ENCODE data around the gene CPLANE2. TPM values are rescaled to one million over a fixed set of nuclear protein-coding genes. Genes with fewer than 3 reads are reported as not detected.
"Not testable (repeated sequence)": the region's sequence is repeated elsewhere in the genome, so short reads cannot be mapped to it uniquely, and the experiment has no call there.

The CPLANE2 gene
- total RNA-seq, 2 donors from 2014 or later = 6.5 to 15.2 TPM

GRCh38 chr1:16258591-16259135 is 21.7 kb upstream of the CPLANE2 start:
- peaks cover 8% of the 10 kb centered on the region for H3K36me3 ChIP-seq
- DNase-seq = no peak
- H3K27ac ChIP-seq = no peak overlapping the region
- intact Hi-C loops (cut with DNase I) = loop anchor here (10.0 kb wide), 1 partner anchor 96 kb away; the partner anchor contains the start of gene FBXO42
- no peaks in the 10 kb centered on the region for H3K9me3 ChIP-seq
- H3K4me3 ChIP-seq = no peak overlapping the region
- TF ChIP-seq, protein P1, sequence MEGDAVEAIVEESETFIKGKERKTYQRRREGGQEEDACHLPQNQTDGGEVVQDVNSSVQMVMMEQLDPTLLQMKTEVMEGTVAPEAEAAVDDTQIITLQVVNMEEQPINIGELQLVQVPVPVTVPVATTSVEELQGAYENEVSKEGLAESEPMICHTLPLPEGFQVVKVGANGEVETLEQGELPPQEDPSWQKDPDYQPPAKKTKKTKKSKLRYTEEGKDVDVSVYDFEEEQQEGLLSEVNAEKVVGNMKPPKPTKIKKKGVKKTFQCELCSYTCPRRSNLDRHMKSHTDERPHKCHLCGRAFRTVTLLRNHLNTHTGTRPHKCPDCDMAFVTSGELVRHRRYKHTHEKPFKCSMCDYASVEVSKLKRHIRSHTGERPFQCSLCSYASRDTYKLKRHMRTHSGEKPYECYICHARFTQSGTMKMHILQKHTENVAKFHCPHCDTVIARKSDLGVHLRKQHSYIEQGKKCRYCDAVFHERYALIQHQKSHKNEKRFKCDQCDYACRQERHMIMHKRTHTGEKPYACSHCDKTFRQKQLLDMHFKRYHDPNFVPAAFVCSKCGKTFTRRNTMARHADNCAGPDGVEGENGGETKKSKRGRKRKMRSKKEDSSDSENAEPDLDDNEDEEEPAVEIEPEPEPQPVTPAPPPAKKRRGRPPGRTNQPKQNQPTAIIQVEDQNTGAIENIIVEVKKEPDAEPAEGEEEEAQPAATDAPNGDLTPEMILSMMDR (IDR thresholded peaks at IDR 0.05) = no peak
- no peaks in the 10 kb centered on the region for H3K27me3 ChIP-seq
- no peak overlapping the region for H3K9ac ChIP-seq (ENCODE audit: low read depth in 2 of 2, low read length in 2 of 2)
- no peaks in the 10 kb centered on the region for H3K4me1 ChIP-seq

DNA sequence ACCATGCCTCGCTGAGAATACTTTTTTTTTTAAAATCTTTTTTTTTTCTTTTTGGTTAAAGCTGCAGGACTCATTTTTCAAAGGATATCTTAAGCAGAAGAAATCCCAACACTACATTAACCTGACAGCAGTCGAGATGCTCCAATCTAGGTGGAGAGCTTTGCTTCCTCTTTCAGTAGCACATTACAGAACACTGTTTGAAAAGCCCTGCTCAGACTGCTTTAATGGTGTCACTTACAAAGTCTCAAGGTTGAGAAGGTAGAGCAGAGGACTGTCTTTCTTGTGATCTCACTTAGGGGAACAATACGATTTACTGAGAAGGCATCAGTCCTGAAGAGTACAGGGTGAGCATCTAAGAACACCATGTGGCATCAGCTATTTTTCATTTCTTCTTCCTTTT is 21.0 kb upstream of the CPLANE2 start:
- intact Hi-C loops (cut with DNase I) = loop anchor here (10.0 kb wide), 1 partner anchor 97 kb away; the partner anchor contains the start of gene FBXO42
- H3K4me1 ChIP-seq = no peaks in the 10 kb centered on the region
- H3K27ac ChIP-seq = no peak overlapping the region
- no peak for DNase-seq
- H3K9ac ChIP-seq (ENCODE audit: low read depth in 2 of 2, low read length in 2 of 2) = no peak overlapping the region
- peaks cover 8% of the 10 kb centered on the region for H3K36me3 ChIP-seq
- no peaks in the 10 kb centered on the region for H3K27me3 ChIP-seq
- no peak overlapping the region for H3K4me3 ChIP-seq
- TF ChIP-seq, protein P1 (IDR thresholded peaks at IDR 0.05) = no peak
- H3K9me3 ChIP-seq = no peaks in the 10 kb centered on the region

DNA sequence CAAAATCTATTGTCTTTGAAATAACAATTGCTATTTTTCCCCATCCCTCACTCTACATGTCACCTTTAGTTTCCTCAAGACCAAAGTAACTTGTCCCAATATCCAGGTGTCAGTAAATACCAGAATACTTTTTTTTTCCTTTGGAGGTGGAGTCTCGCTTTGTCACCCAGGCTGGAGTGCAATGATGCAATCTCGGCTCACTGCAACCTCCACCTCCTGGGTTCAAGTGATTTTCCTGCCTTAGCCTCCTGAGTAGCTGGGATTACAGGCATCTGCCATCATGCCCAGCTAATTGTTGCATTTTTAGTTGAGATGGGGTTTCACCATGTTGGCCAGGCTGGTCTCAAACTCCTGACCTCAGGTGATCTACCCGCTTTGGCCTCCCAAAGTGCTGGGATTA is 20.6 kb upstream of the CPLANE2 start:
- not testable (repeated sequence) for H3K4me1 ChIP-seq; H3K4me3 ChIP-seq; H3K9ac ChIP-seq (ENCODE audit: low read depth in 2 of 2, low read length in 2 of 2); DNase-seq; H3K9me3 ChIP-seq; H3K36me3 ChIP-seq; H3K27ac ChIP-seq; H3K27me3 ChIP-seq
- intact Hi-C loops (cut with DNase I) = loop anchor here (10.0 kb wide), 1 partner anchor 97 kb away; the partner anchor contains the start of gene FBXO42

- intact Hi-C loops (cut with DNase I) = loop anchor here (10.0 kb wide), 1 partner anchor 98 kb away; the partner anchor contains the start of gene FBXO42
- H3K4me1 ChIP-seq = no peaks in the 10 kb centered on the region
- DNase-seq = no peak
- TF ChIP-seq, protein P1 (IDR thresholded peaks at IDR 0.05) = no peak
- no peak overlapping the region for H3K4me3 ChIP-seq
- peaks cover 8% of the 10 kb centered on the region for H3K36me3 ChIP-seq
- no peak overlapping the region for H3K27ac ChIP-seq
- no peaks in the 10 kb centered on the region for H3K27me3 ChIP-seq
- no peak overlapping the region for H3K9ac ChIP-seq (ENCODE audit: low read depth in 2 of 2, low read length in 2 of 2)
- no peaks in the 10 kb centered on the region for H3K9me3 ChIP-seq
Measured at GRCh38 chr1:16256478-16256877, 19.5 kb upstream of the CPLANE2 start.

- intact Hi-C loops (cut with DNase I) = loop anchor here (10.0 kb wide), 1 partner anchor 100 kb away; the partner anchor contains the start of gene FBXO42
- H3K9ac ChIP-seq (ENCODE audit: low read depth in 2 of 2, low read length in 2 of 2) = no peak overlapping the region
- no peaks in the 10 kb centered on the region for H3K27me3 ChIP-seq
- peaks cover 8% of the 10 kb centered on the region for H3K4me1 ChIP-seq
- TF ChIP-seq, protein P1 (IDR thresholded peaks at IDR 0.05) = no peak
- H3K36me3 ChIP-seq = peaks cover 8% of the 10 kb centered on the region
- H3K9me3 ChIP-seq = no peaks in the 10 kb centered on the region
- DNase-seq = no peak
- H3K4me3 ChIP-seq = no peak overlapping the region
- H3K27ac ChIP-seq = no peak overlapping the region
Measured at GRCh38 chr1:16254263-16254928, 17.4 kb upstream of the CPLANE2 start.
